PC-9 (cell line): ENCODE results near the gene SDC1.

ENCODE experiments used
- CTCF ChIP-seq: fragments of 200-600 bp; sonication (generic); conservative IDR thresholded peaks from 2 replicates; pipeline ENCODE4 v1.6.1; 2017; ENCODE audit warnings: mixed run types, antibody characterized with exemption, mild to moderate bottlenecking, moderate library complexity
- EZH2 ChIP-seq: fragments of 200-600 bp; sonication (generic); IDR thresholded peaks from 2 replicates; pipeline ENCODE4 v1.8.0; 2017; ENCODE audit warnings: antibody characterized with exemption, low read depth

DNA sequence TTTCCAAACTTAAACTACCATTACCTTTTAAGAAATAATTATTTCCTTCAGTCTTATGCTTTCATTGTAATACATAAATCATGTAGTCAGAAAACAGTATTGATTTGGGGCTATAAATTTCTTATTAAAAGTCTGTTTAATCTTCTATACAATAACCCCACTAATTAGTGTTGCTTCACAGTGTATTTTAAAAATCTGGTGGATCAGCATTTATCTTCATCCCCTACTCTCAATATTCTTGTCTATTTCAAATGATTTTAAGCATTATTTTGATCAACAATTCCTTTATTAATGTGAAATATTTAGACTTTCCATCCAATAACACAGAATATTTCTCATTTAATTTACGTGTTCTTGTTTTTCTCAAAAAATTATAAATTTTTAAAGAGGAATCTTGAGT lies 32.5 kb upstream of the SDC1 start:
- TF ChIP-seq CTCF, result no peak
- no peak for TF ChIP-seq EZH2
